HG03159 (cell line): ENCODE measurements around the gene ZNF236.

Source experiments
- ATAC-seq: cut with Tn5 transposase; IDR thresholded peaks from one replicate; pipeline ENCODE4 v1.9.1; 2021; ENCODE audit warnings: mild to moderate bottlenecking, moderate library complexity; ENCODE audit not compliant: unreplicated experiment

Gene ZNF236

DNA sequence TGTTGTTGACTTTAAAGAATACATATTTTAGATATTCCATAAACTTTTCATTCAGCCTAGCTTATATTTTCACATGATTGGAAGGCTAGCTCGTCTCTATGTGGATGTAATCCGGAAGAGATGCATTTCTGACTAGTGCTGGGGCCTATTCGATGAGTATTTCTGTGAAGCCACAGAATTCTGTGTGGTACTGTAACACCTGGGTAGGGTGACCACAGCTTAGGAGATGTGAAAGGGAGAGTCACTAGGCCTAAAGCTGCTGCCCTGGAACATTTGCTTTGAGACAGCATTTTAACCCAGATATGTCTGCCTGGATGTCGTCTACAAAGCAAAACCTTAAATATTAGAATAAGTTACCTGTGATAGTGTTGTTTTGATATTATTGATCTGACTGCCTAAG, 83.5 kb downstream of the ZNF236 start:
- no peak for ATAC-seq

DNA sequence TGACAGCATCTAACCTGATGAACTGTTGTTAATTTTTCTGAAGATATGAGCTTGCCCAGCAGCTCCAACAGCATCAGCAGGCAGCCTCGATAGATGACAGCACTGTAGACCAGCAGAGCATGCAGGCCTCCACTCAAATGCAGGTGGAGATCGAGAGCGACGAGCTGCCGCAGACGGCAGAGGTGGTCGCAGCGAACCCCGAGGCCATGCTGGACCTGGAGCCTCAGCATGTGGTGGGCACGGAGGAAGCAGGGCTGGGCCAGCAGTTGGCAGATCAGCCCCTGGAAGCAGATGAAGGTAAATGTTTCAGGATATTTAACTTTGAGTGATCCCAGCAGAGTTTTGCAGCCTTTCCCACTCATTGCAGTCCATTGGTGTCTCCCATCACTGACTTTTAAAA, 85.9 kb downstream of the ZNF236 start:
- ATAC-seq: no peak

DNA sequence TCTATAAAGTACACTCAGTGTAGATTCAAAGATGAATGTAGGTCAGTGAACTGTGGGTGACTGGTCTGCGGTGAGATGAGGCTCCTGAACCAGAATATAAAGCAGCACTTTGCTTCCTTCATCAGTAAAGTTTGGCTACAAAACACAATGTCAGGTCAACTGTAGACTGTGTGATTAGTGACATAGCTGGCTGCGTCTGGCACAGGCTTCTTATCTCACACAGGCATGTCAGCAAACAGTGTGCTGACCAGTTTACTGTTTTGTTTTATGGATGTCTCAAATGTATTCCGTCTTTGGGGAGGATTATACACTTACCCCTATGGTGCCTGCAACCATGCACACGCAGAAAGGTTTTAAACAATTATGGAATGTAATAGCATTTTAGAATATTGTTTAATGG, 87.1 kb downstream of the ZNF236 start:
- no peak for ATAC-seq

DNA sequence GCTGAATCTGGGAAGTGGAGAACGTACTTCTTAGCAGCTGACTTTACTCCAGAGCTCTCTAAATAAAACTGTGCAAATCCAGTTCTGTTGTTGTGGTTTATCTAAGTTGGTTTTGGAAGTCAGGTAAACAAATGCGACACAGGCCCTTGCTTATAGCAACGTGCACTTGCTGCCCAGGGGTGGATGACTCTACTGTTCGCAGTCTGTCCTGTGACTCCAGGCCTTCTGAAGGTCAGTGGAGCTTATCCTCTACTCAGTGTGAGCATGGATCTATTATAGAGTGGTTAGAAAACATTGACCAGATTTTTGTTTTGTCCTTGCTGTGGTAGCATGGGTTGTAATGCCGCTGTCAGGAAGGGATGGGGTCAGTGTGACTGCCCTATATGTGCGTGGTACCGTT, 89.1 kb downstream of the ZNF236 start:
- no peak for ATAC-seq

DNA sequence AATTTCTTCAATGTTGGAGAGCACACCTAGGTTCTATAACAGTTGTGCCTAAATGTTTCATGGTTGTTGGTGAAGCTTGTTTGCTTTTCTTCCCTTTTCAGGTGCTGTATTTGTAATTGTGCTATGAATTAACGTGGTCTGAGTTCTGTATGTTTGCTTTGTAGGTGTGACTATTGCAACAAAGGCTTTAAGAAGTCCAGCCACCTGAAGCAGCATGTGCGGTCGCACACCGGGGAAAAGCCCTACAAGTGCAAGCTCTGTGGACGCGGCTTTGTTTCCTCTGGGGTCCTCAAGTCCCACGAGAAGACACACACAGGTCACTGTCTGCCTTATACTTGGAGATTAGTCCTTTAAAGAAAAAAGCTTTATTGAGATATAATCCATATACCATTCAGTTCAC, 91.2 kb downstream of the ZNF236 start:
- no peak for ATAC-seq

DNA sequence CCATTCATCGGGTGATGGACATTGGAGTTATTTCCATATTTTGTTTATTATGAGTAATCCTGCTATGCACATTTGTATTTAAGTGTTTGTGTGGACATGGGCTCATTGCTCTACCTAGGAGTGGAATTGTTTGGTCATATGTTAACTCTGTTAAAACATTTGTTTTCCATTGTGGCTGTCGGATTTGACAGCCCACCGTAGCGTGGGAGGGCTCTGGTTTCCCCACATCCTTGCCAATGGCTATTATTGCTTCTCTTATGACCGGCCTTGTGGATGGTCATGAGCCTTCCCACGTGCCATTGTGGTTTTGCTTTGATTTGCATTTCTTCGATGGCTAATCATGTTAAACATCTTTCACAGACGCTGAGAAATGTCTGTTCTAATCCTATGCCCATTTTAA, 92.0 kb downstream of the ZNF236 start:
- no peak for ATAC-seq

DNA sequence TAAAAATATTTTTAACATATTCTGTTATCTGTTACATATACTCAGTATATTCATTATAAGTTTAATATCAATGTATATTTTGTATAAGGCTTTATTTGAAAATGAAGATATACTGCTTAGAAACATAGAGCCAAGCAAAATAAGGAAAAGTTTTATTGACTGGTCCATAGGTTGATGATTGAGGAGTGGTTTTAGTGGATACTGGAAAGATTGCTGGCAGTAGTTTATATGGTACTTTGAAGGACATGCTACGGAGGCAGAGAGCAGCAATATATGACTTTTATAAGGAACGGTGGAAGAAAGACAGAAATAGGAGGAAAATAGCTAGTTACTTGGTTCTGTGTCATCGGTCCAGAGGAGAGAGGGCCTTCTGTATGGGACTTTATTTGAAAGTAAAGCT, 92.4 kb downstream of the ZNF236 start:
- no peak for ATAC-seq

DNA sequence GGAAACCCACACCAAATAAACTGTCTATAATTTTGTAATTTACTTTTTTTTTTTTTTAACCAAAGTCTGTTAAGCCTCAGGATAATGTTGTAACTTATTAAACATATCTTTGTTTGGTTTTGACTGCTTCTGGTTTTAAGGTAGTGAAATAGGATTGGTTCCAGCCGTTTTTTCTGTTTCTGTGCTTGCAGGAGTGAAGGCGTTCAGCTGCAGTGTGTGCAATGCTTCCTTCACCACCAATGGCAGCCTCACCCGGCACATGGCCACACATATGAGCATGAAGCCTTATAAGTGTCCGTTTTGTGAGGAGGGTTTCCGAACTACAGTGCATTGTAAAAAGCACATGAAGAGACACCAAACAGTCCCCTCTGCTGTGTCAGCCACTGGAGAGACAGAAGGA, 93.1 kb downstream of the ZNF236 start:
- no peak for ATAC-seq

DNA sequence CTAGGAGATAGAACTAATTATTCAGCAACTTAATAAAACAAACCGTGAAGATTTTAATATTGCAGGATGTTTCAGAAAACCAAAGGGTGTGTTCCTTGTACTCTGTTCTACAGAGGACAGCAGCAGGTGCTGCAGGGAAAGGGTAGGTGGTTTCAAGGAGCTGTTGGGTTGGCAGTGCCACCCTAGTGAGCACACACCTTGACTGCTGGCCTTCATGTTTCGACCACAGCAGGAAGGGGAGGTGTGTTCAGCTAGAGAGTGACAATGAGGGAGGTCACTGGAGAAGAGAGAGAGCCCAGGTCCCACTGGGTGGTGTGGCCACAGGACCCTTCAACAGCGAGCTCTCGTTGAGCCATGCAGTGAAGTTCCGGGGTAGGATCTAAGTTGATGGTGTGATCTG, 98.6 kb downstream of the ZNF236 start:
- no peak for ATAC-seq

DNA sequence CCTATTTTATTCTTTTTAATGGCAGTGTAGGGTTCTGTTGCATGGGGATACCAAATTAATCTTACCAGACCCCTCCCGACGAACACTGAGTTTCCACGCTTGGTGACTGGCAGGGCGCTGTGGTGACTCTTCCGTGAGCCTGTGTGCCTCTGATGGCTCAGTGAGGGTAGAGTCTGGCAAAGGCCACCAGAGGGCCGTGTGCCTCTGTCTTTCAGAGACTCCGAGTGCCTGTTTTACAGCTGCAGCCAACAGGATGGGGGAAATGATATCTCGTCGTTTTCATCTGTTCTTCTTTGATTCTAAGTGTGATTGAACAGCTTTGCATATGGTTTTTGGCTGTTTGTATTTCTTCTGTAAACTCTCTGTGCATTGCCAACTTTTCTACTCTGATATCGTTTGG, 99.8 kb downstream of the ZNF236 start:
- ATAC-seq: peak; percentile 99

DNA sequence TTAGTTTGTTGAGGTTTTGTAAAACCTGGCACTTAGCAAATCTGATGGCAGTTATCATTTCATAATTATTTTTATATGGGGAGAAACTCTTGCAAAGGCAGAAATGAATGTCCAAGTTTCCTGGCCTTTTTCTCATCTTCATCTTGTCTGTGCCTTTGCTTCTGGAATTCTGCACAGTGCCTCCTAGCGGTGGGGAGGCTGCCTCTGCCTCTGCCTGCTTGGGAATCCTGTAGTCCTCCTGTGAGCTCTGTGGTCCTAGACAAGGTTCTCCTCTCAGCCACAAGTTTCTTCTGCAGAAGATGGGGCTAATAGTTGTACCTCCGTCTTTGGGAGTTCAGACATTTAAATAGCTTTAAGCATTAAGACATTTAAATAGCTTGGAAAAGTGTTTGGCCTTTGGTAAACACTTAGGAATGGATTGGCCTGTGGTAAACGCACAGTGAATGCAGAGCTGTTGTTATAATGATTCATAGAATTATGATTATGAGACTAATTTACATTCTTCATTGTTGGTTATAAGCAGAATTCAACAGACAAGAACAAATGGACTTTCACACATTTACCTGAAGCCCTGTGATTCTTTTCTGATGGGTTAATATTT, 101.2 kb downstream of the ZNF236 start:
- no peak for ATAC-seq

DNA sequence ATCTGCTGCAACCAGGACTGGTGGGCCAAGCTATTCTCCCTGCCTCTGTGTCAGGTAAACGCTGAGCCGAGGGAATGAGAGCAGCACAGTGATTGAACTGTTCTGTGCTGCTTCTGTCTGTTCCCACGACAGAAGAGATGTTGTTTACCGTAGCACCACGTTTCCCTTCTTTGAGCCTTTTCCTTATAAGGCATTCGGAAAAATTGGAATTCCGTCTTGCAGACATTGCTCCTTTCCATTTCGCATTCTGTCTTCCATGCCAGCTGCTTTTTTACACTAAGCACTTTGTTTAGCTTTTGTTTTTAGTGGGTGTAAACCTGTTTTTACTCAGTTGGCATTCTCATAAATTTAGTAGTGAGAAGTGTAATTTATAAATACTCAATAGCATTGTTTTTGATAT, 103.1 kb downstream of the ZNF236 start:
- ATAC-seq: no peak

DNA sequence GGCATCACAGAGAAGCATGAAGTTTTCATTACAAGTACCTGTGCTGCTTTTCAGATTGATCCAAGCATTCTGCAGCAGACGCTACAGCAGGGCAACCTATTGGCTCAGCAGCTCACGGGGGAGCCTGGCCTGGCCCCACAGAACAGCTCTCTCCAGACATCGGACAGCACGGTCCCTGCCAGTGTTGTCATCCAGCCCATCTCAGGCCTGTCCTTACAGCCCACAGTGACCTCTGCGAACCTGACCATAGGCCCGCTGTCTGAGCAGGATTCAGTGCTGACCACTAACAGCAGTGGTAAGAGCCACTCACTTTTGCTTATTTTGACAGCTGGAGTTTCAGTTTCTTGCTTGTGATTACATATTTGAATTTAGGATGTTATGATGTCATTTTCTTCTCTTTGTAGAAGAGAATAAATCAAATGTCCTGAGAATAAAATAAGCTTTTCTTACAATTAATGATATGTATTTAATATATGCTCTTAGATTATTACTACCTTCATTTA, 104.9 kb downstream of the ZNF236 start:
- ATAC-seq: no peak

DNA sequence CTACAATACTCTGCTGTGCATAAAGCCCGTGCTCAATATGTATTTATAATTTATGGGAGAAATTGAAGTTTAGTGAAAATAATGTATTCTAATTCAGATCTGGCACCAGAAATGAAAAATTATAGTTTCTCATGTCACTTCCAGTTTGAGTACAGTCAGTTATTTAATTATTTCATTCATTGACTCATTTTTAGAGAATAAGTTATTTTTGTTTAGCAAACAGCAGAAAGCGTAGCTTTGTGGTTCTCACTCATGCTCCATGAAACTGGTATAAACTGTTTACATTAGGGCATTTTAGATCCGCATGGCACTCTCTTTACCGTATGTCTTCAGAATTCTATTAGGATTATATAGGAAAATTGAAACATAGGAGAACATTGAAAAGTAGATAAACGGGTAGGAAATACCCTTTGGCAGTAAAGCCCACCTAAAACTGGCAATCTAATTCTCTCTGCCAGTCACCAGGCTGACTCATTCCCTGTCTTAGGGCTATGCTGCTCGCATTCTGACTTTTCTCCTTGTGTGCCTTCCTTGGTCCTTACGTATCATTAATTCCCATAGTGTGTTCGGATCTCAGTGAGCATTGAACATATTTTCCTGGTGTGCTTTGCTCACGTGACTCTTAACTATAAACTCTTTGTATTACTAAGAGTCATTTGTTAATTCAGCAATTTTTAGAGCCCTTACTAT, 106.0 kb downstream of the ZNF236 start:
- ATAC-seq: no peak

DNA sequence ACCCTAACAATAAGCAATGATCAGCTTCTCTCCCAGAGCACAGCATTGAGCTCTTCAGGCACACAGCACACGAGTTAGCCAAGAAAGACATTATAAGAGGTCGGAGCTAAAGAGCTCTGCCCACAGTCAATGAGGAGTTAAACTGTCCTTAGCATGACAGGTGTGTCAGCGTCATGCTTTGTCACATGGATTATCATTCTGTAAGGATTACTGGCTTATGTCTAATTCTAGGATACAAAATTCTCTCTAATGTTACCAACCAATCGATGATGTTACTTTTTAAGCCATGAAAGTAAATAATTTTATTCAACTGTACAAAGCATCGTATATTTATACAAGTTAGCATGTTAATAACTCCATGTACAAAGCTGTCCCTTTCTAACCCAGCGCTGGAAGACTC, 108.8 kb downstream of the ZNF236 start:
- ATAC-seq: no peak

DNA sequence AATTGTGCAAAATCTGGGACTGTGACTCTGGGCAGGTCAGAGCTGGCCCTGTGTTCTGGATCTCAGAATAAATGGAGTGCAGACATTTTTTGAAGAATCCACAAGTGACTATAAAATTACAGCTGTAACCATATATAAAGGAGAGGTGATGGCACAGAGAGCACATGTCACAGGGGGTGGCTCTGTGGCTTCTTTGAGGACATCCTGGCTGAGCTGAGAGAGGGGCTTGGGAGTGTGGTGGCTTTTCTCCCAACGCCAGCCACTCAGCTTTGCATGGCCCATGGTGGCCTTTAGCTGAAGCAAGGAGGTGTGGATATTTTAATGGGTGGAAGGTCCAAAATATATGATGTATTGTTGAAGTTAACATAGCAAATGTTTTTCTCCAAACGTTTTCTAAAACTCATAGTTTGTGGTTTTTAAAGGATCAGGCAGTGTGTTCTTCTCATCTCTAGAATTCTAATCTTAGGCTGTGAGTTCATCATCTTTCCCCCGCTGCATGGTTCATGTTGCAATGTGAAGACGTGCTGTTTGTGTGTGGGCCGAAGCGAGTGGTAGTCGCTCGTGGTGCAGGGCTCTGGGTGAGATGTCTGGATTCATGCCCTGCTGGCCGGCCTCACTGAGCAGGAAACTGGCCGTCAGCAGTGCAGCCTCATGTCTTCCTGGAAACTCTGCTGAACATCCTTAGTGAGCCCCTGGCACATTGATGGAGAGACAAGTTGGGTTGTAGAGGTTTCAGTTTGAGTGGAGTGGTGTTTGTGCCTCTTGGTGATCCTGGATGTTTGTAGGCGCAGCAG, 109.9 kb downstream of the ZNF236 start:
- ATAC-seq: no peak

DNA sequence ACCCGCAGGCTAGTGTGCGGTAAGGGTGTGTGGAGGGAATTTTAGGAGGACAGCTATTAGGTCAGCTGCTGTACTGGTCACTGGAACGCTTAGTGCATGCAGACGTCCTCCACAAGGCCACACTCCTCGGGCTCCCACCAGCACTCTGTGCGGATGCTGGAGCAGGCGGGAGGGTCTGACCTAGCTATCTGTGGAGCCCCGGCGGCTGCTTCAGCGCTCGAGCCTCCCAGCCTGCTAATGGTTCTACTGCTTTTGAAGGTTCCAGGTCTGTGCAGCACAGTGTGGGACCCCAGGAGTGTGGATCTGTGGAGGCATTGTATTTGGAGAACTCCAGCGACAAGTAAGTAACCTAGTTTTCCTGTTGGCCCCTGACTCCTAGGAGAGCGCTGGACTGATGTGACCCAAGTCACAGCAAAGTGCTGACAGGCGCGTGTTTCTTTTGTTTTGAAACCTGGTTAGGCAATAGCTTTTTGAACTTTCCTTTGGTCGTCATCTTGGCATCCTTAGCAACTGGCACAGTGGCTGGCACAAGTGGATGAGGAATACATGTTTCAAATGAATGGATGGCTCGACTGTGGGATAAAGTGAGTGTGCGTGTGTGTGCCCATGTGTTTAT, 113.5 kb downstream of the ZNF236 start:
- no peak for ATAC-seq

DNA sequence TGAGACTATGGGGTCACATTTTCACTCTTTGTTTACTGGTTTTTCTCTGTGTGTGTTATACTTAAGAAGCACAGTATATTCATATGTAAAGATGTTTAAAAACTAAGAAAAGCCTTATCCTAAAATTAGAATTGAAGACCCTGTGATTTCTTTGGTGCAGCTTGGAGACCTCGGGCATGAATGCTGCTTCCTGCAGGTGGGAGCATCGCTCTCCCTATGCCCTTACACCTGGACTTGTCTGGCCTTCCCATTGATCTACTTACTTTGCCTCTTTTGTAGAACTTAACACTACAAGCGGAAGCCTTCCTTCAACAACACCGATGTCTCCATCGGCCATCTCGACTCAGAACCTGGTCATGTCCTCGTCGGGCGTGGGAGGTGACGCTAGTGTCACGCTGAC, 114.5 kb downstream of the ZNF236 start:
- no peak for ATAC-seq

DNA sequence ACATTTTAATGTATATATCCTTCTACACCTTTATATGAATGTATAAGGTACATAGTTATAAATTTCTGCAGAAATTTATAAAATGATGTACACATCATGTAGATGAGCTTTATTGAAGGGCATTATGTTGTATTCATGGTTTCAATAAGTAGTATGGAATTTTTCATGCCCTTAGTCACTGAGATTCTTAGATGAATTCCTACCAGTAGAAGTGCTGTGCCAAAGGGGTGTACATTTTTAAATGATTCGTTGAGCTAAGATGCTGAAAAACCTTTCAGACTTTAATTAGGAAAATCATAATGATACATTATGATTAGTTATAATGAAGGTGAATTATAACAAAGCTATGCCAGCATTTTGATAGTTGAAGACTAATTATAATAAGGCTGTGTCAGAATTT, 115.2 kb downstream of the ZNF236 start:
- ATAC-seq: no peak

DNA sequence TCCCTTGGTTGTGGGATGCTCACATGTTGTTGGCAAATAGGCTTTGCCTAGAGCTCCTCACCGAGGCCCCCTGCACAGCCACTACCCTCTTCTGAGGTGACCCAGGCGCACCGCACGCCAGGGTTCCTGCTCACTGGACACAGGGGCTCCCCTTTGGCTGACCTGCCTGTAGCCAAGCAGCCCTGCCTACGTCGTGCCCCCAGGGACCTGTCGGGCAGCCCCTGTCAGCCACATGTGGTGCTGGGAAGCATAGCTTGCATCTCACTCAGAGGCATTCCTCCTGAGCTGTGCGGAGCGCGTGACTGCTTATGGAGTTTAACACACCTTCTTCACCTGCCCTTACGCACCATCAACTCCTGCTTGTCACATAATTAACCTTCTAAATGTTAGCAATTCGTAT, 116.3 kb downstream of the ZNF236 start:
- no peak for ATAC-seq

DNA sequence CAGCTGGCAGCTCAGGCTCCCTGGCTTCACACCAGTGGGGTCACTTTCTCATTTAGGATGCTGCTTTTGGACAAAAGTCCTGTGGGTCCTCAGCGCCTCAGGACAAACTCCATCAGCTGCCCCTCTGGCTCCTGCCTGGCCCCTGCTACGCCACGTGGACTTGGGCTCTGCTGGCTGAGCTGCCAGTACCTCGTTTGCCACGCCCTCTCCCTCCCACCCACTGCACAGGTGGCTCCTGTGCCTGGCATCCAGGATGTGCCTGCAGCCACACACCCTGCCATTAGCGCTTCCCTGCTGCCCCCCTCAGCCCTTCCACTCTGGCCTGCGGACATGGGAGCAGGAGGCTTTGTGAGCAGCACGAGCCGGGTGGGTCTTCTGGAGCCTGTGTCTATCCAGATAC, 118.9 kb downstream of the ZNF236 start:
- ATAC-seq: no peak
